PC-3 (cell line): ENCODE results near the gene EXOC6B. TPM values are rescaled to one million over a fixed set of nuclear protein-coding genes. Genes with fewer than 3 reads are reported as not detected.

Experiments used
- ATAC-seq: fragments of 200-7000 bp; cut with Tn5 transposase; 2 replicates; pipeline ENCODE4 v1.9.1; 2020; ENCODE audit warnings: mild to moderate bottlenecking, moderate library complexity
- BruUV-seq: library from RNA; stranded (reverse); fragments of 400-500 nt; replicated peaks from 2 replicates; lab custom pipeline; 2021; lab: Mats Ljungman, UMichigan
- CTCF ChIA-PET: fragments of 300-600 bp; sonication (Branson Sonifier 250); formaldehyde crosslinking; loops from one replicate; lab custom pipeline; 2022; ENCODE audit warnings: antibody characterized with exemption; lab: Charles Lee
- POLR2A ChIA-PET: fragments of 300-600 bp; sonication (Branson Sonifier 250); formaldehyde crosslinking; loops from one replicate; lab custom pipeline; 2022; ENCODE audit warnings: antibody characterized with exemption; ENCODE audit not compliant: unreplicated experiment; lab: Charles Lee
- DNase-seq: peaks from one replicate; pipeline ENCODE4 v3.0.0-alpha.2; 2015
- H2AFZ ChIP-seq: fragments of 300-600 bp; sonication (generic); 2 replicates; pipeline ENCODE4 v1.6.0; 2016; ENCODE audit warnings: antibody characterized with exemption, low read length
- H3F3A ChIP-seq: fragments of 300-600 bp; sonication (generic); one replicate; pipeline ENCODE4 v1.6.0; 2017; ENCODE audit warnings: antibody characterized with exemption, low read length, control low read depth, mild to moderate bottlenecking; ENCODE audit not compliant: unreplicated experiment
- H3K27ac ChIP-seq: fragments of 300-600 bp; sonication (generic); 2 replicates; pipeline ENCODE4 v1.5.1; 2016; ENCODE audit warnings: mild to moderate bottlenecking, low read length
- H3K27me3 ChIP-seq: fragments of 300-600 bp; sonication (generic); 2 replicates; pipeline ENCODE4 v1.6.1; 2016; ENCODE audit warnings: low read length, mixed read lengths
- H3K36me3 ChIP-seq: fragments of 300-600 bp; sonication (generic); 2 replicates; pipeline ENCODE4 v1.6.1; 2016; ENCODE audit warnings: low read depth, mixed run types, low read length, mixed read lengths
- H3K4me1 ChIP-seq: fragments of 300-600 bp; sonication (generic); 2 replicates; pipeline ENCODE4 v1.5.1; 2016; ENCODE audit warnings: low read length; ENCODE audit not compliant: insufficient read depth
- H3K4me2 ChIP-seq: fragments of 300-600 bp; sonication (generic); 2 replicates; pipeline ENCODE4 v1.6.0; 2016; ENCODE audit warnings: low read length
- H3K4me3 ChIP-seq: fragments of 300-600 bp; sonication (generic); 2 replicates; pipeline ENCODE4 v1.5.1; 2016; ENCODE audit warnings: mild to moderate bottlenecking, low read length, mixed read lengths
- H3K79me2 ChIP-seq: fragments of 300-600 bp; sonication (generic); 2 replicates; pipeline ENCODE4 v1.6.1; 2017; ENCODE audit warnings: low read length, mixed read lengths
- H3K9ac ChIP-seq: fragments of 300-600 bp; sonication (generic); 2 replicates; pipeline ENCODE4 v1.6.0; 2016; ENCODE audit warnings: mild to moderate bottlenecking, low read length
- H3K9me2 ChIP-seq: fragments of 300-600 bp; sonication (generic); replicated peaks from 2 replicates; pipeline ENCODE4 v1.6.1; 2016; ENCODE audit warnings: mixed run types, low read length, mixed read lengths
- H3K9me3 ChIP-seq: fragments of 300-600 bp; sonication (generic); 2 replicates; pipeline ENCODE4 v1.6.1; 2016; ENCODE audit warnings: low read length, mixed read lengths
- H4K20me1 ChIP-seq: fragments of 300-600 bp; sonication (generic); 2 replicates; pipeline ENCODE4 v1.6.1; 2016; ENCODE audit warnings: low read length, mixed read lengths
- CTCF ChIP-seq: fragments of 300-600 bp; sonication (generic); conservative IDR thresholded peaks from 2 replicates; pipeline ENCODE4 v1.5.1; 2017; ENCODE audit warnings: antibody characterized with exemption, low read depth, mild to moderate bottlenecking, low read length
- EZH2 ChIP-seq: fragments of 300-600 bp; sonication (generic); IDR thresholded peaks from one replicate; pipeline ENCODE4 v1.6.1; 2017; ENCODE audit warnings: antibody characterized with exemption, mild to moderate bottlenecking, low read length; ENCODE audit not compliant: unreplicated experiment
- EZH2phosphoT487 ChIP-seq: fragments of 300-600 bp; sonication (generic); IDR thresholded peaks from 2 replicates; pipeline ENCODE4 v1.6.1; 2018; ENCODE audit warnings: mild to moderate bottlenecking, antibody characterized with exemption, low read length, borderline replicate concordance
- intact Hi-C: fragments of 100-400 bp; cut with micrococcal nuclease; formaldehyde crosslinking; loops from 2 replicates; pipeline ENCODE4 v1.9.0; 2023
- total RNA-seq: library from RNA; depleted of rRNA; stranded (reverse); fragments of >200 nt; gene quantifications from 2 replicates; pipeline ENCODE4 v1.2.3, GENCODE V29; 2014

EXOC6B gene
- total RNA-seq, 1 experiment from 2014 or later = 13.9 TPM

DNA sequence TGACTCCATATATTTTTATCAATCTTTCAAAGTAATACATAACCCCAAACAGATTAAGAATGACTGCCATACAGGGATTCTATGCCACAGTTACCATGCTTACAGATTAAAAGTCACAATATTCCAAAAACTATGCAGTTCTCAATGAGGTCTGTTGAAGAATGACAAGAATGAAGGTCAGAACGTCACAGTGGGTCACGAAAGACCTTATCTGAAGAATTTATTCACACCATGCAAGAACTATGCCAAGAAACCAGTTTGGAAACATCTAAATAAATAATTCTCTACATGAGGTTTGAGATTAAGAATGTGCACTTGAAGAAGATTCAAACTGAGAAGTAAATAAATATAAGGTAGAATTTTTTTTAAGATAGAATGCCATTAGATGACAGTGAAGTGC is 253.3 kb downstream of the EXOC6B start:
- H3K79me2 ChIP-seq = no peaks in the 10 kb centered on the region
- ATAC-seq = no peak
- H2AFZ ChIP-seq = no peak overlapping the region
- H3K36me3 ChIP-seq = no peaks in the 10 kb centered on the region
- POLR2A ChIA-PET = no interaction called here
- DNase-seq = no peak
- peaks cover 17% of the 10 kb centered on the region for H3K4me1 ChIP-seq
- H3K9me2 ChIP-seq = no peaks in the 10 kb centered on the region
- no peaks in the 10 kb centered on the region for H4K20me1 ChIP-seq
- CTCF ChIA-PET = no interaction called here
- no peaks in the 10 kb centered on the region for H3K27me3 ChIP-seq
- TF ChIP-seq CTCF (no peak), EZH2phosphoT487 (no peak), EZH2 (no peak)
- intact Hi-C loops = loop anchor here (10.0 kb wide), 1 partner anchor 778 kb away; no protein-coding TSS in a partner anchor
- no peak overlapping the region for H3K4me3 ChIP-seq
- H3K4me2 ChIP-seq = no peak overlapping the region
- no peaks in the 10 kb centered on the region for H3F3A ChIP-seq
- H3K27ac ChIP-seq = no peak overlapping the region
- no peak overlapping the region for H3K9ac ChIP-seq
- no TSS peak for BruUV-seq
- no peaks in the 10 kb centered on the region for H3K9me3 ChIP-seq

- H3K9me3 ChIP-seq = no peaks in the 10 kb centered on the region
- H3K79me2 ChIP-seq = no peaks in the 10 kb centered on the region
- ChIA-PET POLR2A (no interaction called here), CTCF (no interaction called here)
- peak; percentile 83 for DNase-seq
- TF ChIP-seq CTCF = no peak
- TF ChIP-seq EZH2 = no peak
- TF ChIP-seq EZH2phosphoT487 = no peak
- peak; percentile 99 for ATAC-seq
- no peak overlapping the region for H3K27ac ChIP-seq
- H3K9ac ChIP-seq = no peak overlapping the region
- no peaks in the 10 kb centered on the region for H3K9me2 ChIP-seq
- no peaks in the 10 kb centered on the region for H3F3A ChIP-seq
- H3K4me2 ChIP-seq = peak overlapping the region; percentile 15
- H3K4me1 ChIP-seq = peaks cover 17% of the 10 kb centered on the region
- no peaks in the 10 kb centered on the region for H3K27me3 ChIP-seq
- no peaks in the 10 kb centered on the region for H3K36me3 ChIP-seq
- H2AFZ ChIP-seq = no peak overlapping the region
- BruUV-seq = no TSS peak
- intact Hi-C loops = loop anchor here (10.0 kb wide), 1 partner anchor 776 kb away; no protein-coding TSS in a partner anchor
- H4K20me1 ChIP-seq = no peaks in the 10 kb centered on the region
- H3K4me3 ChIP-seq = no peak overlapping the region
Observed at GRCh38 chr2:72570413-72570812, 255.4 kb downstream of the EXOC6B start.

- H3F3A ChIP-seq = no peaks in the 10 kb centered on the region
- H3K9me2 ChIP-seq = no peaks in the 10 kb centered on the region
- no peak overlapping the region for H3K4me2 ChIP-seq
- CTCF ChIA-PET = no interaction called here
- no peak for ATAC-seq
- no peaks in the 10 kb centered on the region for H3K36me3 ChIP-seq
- TF ChIP-seq EZH2phosphoT487 (no peak), EZH2 (no peak), CTCF (no peak)
- H2AFZ ChIP-seq = no peak overlapping the region
- POLR2A ChIA-PET = no interaction called here
- H3K4me1 ChIP-seq = no peaks in the 10 kb centered on the region
- no peaks in the 10 kb centered on the region for H3K9me3 ChIP-seq
- intact Hi-C loops = loop anchor here (5.0 kb wide), 1 partner anchor 35 kb away; no protein-coding TSS in a partner anchor
- H3K4me3 ChIP-seq = no peak overlapping the region
- H3K79me2 ChIP-seq = no peaks in the 10 kb centered on the region
- H4K20me1 ChIP-seq = no peaks in the 10 kb centered on the region
- no peak overlapping the region for H3K9ac ChIP-seq
- no peak for DNase-seq
- BruUV-seq = no TSS peak
- no peak overlapping the region for H3K27ac ChIP-seq
- no peaks in the 10 kb centered on the region for H3K27me3 ChIP-seq
Observed at GRCh38 chr2:72562451-72563153, 263.2 kb downstream of the EXOC6B start.
